GM12891 (cell line): ENCODE measurements around the gene SELENOH. TPM values are rescaled to one million over a fixed set of nuclear protein-coding genes. Genes with fewer than 3 reads are reported as not detected.
"Not testable (repeated sequence)": the region's sequence is repeated elsewhere in the genome, so short reads cannot be mapped to it uniquely, and the experiment has no call there.

Experiments used
- DNase-seq: peaks from one replicate; pipeline ENCODE4 v3.0.0; 2011; ENCODE audit warnings: low spot score; ENCODE audit not compliant: insufficient read length
- FAIRE-seq: peaks from 2 replicates; lab custom pipeline; 2011; peaks lifted over from hg19 to GRCh38; lab: Jason Lieb, UNC
- PAX5 ChIP-seq: IDR thresholded peaks from 2 replicates; pipeline ENCODE4 v1.6.1; 2011; ENCODE audit warnings: low read length, moderate library complexity, mild to moderate bottlenecking; ENCODE audit not compliant: insufficient read depth, severe bottlenecking
- POLR2A ChIP-seq: IDR thresholded peaks from 2 replicates; pipeline ENCODE4 v1.6.1; 2011; ENCODE audit warnings: low read depth, low read length, control low read depth
- POLR2AphosphoS5 ChIP-seq: IDR thresholded peaks from 2 replicates; pipeline ENCODE4 v1.6.1; 2011; ENCODE audit warnings: low read depth, low read length, control low read depth
- POU2F2 ChIP-seq: IDR thresholded peaks from 2 replicates; pipeline ENCODE4 v1.6.1; 2011; ENCODE audit warnings: low read depth, mild to moderate bottlenecking, control low read depth, low read length, moderate library complexity
- SPI1 ChIP-seq: IDR thresholded peaks from 2 replicates; pipeline ENCODE4 v1.6.1; 2011; ENCODE audit warnings: low read depth, low read length, control low read depth
- TAF1 ChIP-seq: IDR thresholded peaks from 2 replicates; pipeline ENCODE4 v1.6.1; 2011; ENCODE audit warnings: low read depth, low read length, control low read depth
- polyA plus RNA-seq: library from polyadenylated mRNA; unstranded; fragments of >200 nt; gene quantifications from one replicate; pipeline ENCODE4 v1.2.1, GENCODE V29; 2012; ENCODE audit warnings: low read depth, missing spikeins, inconsistent platforms; ENCODE audit not compliant: missing spikeins

Gene SELENOH, protein sequence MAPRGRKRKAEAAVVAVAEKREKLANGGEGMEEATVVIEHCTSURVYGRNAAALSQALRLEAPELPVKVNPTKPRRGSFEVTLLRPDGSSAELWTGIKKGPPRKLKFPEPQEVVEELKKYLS
- 246 TPM for polyA plus RNA-seq

DNA sequence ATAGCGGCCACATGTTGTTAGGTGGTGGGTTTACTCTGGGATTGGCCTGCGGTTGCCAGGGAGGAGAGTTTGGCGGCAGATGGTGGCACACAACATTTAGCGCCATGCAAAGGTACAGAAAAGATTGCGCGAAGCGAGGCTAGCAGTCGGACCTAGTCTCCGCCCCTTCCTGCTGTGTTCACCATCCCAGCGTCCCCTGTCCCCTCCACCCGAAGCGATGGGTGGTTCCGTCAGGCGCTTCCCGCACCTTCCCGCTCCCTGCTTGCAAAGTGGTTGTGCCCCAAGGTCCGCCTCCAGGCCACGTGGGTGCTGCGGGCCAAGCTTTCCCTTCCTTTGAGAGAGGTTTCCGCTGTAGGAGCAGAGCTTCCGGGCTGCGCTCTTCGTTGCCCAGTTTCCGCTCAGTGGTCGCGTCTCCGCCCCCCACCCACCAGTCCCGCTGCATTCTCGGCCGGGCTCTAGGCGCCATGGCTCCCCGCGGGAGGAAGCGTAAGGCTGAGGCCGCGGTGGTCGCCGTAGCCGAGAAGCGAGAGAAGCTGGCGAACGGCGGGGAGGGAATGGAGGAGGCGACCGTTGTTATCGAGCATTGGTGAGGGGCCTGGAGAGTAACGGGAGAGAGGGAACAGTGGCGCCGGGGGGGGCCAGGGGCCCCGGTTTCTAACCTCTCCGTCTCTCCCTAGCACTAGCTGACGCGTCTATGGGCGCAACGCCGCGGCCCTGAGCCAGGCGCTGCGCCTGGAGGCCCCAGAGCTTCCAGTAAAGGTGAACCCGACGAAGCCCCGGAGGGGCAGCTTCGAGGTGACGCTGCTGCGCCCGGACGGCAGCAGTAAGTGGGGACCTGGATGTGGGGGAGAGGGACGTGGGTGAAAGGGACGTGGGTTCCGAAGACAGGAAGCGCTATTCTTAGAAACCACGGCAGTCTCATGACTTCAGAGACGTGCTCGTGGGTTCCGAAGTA, at the start of gene SELENOH:
TSS of gene SELENOH (plus strand) at position 360 of the 955 bp plus-strand sequence. CDS start at position 465, 105 bp downstream.
- DNase-seq (peak; percentile 82), FAIRE-seq (peak; percentile 97)
- TF ChIP-seq POLR2AphosphoS5 (peak; percentile 95), POU2F2 (peak; percentile 78), SPI1 (no peak), TAF1 (peak; percentile 86), POLR2A (peak; percentile 96), PAX5 (peak; percentile 44)

DNA sequence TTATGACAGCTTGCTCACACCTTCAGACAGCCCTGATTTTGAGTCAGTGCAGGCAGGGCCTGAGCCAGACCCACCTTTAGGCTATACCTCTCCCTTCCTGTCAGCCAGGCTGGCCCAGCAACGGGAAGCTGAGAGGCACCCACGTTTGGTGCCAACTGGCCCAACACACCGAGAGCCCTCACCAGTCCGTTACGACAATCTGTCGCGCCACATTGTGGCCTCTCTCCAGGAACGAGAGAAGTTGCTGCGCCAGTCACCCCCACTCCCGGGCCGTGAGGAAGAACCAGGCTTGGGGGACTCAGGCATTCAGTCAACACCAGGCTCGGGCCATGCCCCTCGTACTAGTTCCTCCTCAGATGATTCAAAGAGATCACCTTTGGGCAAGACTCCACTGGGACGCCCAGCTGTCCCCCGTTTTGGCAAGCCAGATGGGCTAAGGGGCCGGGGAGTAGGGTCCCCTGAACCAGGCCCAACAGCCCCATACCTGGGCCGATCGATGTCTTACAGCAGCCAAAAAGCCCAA, 42.4 kb upstream of the SELENOH start:
- TF ChIP-seq PAX5 (no peak), POLR2A (no peak), POLR2AphosphoS5 (no peak), POU2F2 (no peak), TAF1 (no peak), SPI1 (no peak)
- DNase-seq, result no peak
- FAIRE-seq, result no peak

- DNase-seq (no peak), FAIRE-seq (no peak)
- TF ChIP-seq PAX5, result no peak
- TF ChIP-seq POU2F2, result no peak
- no peak for TF ChIP-seq POLR2AphosphoS5
- no peak for TF ChIP-seq SPI1
- no peak for TF ChIP-seq TAF1
- no peak for TF ChIP-seq POLR2A
Observed at GRCh38 chr11:57699813-57700212, 41.5 kb upstream of the SELENOH start.

GRCh38 chr11:57700425-57700824, 40.9 kb upstream of the SELENOH start:
- FAIRE-seq (no peak), DNase-seq (no peak)
- TF ChIP-seq POU2F2 (no peak), POLR2AphosphoS5 (no peak), TAF1 (no peak), POLR2A (no peak), SPI1 (no peak), PAX5 (no peak)

GRCh38 chr11:57703341-57703740, 38.0 kb upstream of the SELENOH start:
- TF ChIP-seq PAX5, result no peak
- no peak for TF ChIP-seq TAF1
- TF ChIP-seq POLR2AphosphoS5, result no peak
- TF ChIP-seq POLR2A, result no peak
- no peak for TF ChIP-seq SPI1
- no peak for TF ChIP-seq POU2F2
- no peak for DNase-seq
- peak; percentile 20 for FAIRE-seq

DNA sequence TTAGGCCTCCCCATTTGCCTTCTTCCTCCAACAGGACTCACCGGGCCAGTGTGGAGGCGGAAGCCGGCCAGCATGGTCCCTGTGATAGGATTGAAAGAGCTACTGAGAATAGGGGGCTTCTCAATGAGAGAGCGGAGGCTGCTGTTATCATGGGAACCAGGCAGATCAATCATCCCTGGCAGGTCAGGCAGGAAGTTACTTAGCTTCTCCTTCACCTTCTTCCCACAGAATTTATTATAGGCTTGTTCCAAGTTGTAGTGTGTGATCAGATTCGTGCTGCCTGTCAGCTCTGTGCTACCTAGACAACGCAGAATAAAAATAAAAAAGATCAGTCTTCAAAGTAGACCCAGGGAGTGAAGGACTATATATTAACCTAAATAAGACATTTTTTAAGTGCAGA, 36.4 kb upstream of the SELENOH start:
- DNase-seq (no peak), FAIRE-seq (no peak)
- no peak for TF ChIP-seq SPI1
- TF ChIP-seq POLR2AphosphoS5, result no peak
- TF ChIP-seq PAX5, result no peak
- TF ChIP-seq TAF1, result no peak
- no peak for TF ChIP-seq POLR2A
- no peak for TF ChIP-seq POU2F2

GRCh38 chr11:57705432-57705831, 35.9 kb upstream of the SELENOH start:
- not testable (repeated sequence) for FAIRE-seq, DNase-seq

- no peak for FAIRE-seq
- TF ChIP-seq SPI1, result no peak
- no peak for TF ChIP-seq POLR2AphosphoS5
- TF ChIP-seq TAF1, result no peak
- no peak for TF ChIP-seq POLR2A
- no peak for TF ChIP-seq POU2F2
- no peak for TF ChIP-seq PAX5
- no peak for DNase-seq
Observed at GRCh38 chr11:57709802-57710367, 31.4 kb upstream of the SELENOH start.

- TF ChIP-seq POLR2AphosphoS5, result peak; percentile 30; the same call in 1 of the 2 replicates
- peak; percentile 72; the same call in 1 of the 2 replicates for TF ChIP-seq POU2F2
- TF ChIP-seq TAF1, result no peak
- no peak for FAIRE-seq
- DNase-seq, result peak; percentile 56
Observed at GRCh38 chr11:57711414-57712255, 29.7 kb upstream of the SELENOH start, which contains the start of gene MED19. MED19 (minus strand) TSS chr11:57712215; CDS start chr11:57712179, 36 bp downstream.
